ENCODE measurements around the gene RPLP2. TPM values are rescaled to one million over a fixed set of nuclear protein-coding genes. Genes with fewer than 3 reads are reported as not detected.

Gene RPLP2
- polyA plus RNA-seq, 1 of the 3 experiments (the other 2 are of a cell fraction) = 799 TPM

- Histone ChIP-seq H3F3A (replicated peaks; ENCODE audit: insufficient read depth) (peaks cover 11% of the 10 kb centered on the region), H3K27me3 (ENCODE audit: insufficient read depth) (no peaks in the 10 kb centered on the region), H3K9me2 (no peaks in the 10 kb centered on the region), H4K20me1 (ENCODE audit: insufficient read depth) (peaks cover 28% of the 10 kb centered on the region), H3K36me3 (replicated peaks in 1 of 2; ENCODE audit: control insufficient read depth in 1 of 2, insufficient read depth in 2 of 2, low read length in 1 of 2) (peaks cover 0 to 15% of the 10 kb centered on the region in 2 experiments), H3K4me3 (ENCODE audit: low read depth in 2 of 2, low read length in 1 of 2) (peak overlapping the region; percentile 71 to 79), H3K4me2 (peak overlapping the region; percentile 98), H3K4me1 (ENCODE audit: control insufficient read depth in 1 of 2, insufficient read depth in 2 of 2, low read depth in 1 of 2, low read length in 1 of 2) (peaks cover 14 to 26% of the 10 kb centered on the region in 2 experiments; a peak in 3 of 4 replicates), H2AFZ (ENCODE audit: low read depth) (no peak overlapping the region), H3K79me2 (ENCODE audit: insufficient read depth) (peaks cover 26% of the 10 kb centered on the region), H3K9ac (peak overlapping the region; percentile 83), H3K9me3 (no peaks in the 10 kb centered on the region), H3K27ac (ENCODE audit: low read depth in 2 of 2, low read length in 1 of 2) (peak overlapping the region; percentile 72 to 73)
- ChIA-PET POLR2A (interaction anchor here (1.0 to 2.7 kb wide), 11 partner anchors 8 to 39 kb away, joined by 3 to 34 read pairs (median 7); partner anchors contain the start of genes CD151, CEND1, CRACR2B and POLR2L), CTCF (interaction anchor here (1.1 to 1.7 kb wide), 5 partner anchors 8 to 36 kb away, joined by 3 to 6 read pairs (median 4); partner anchors contain the start of gene CRACR2B)
- 0 out of 2 replicates have a peak, but pooled peaks have one; percentile 5 for TF ChIP-seq MXI1 (IDR thresholded peaks at IDR 0.05; ENCODE audit: low read depth, low read length)
- 0 out of 2 replicates have a peak, but pooled peaks have one; percentile 4 for TF ChIP-seq ZBTB33 (IDR thresholded peaks at IDR 0.05; ENCODE audit: borderline replicate concordance, low read depth)
- no peak for TF ChIP-seq RAD21 (IDR thresholded peaks at IDR 0.05; ENCODE audit: low read length)
- TF ChIP-seq GABPA (IDR thresholded peaks at IDR 0.05; ENCODE audit: low read depth) = peak; percentile 21; the same call in 1 of the 2 replicates
- DNase-seq = peak; percentile 84
- 4% methylated on average over 24 of the region's 47 CpGs for WGBS (ENCODE audit: low lambda C conversion rate)
These were observed 10.3 kb downstream of the RPLP2 start for GRCh38 chr11:819943-820649.

GRCh38 chr11:820655-821511, 11.1 kb downstream of the RPLP2 start:
- Histone ChIP-seq H3K27me3 (ENCODE audit: insufficient read depth) (no peaks in the 10 kb centered on the region), H3K36me3 (replicated peaks in 1 of 2; ENCODE audit: control insufficient read depth in 1 of 2, insufficient read depth in 2 of 2, low read length in 1 of 2) (peaks cover 0 to 21% of the 10 kb centered on the region in 2 experiments), H3K4me2 (peak overlapping the region; percentile 98), H2AFZ (ENCODE audit: low read depth) (no peak overlapping the region), H4K20me1 (ENCODE audit: insufficient read depth) (peaks cover 28% of the 10 kb centered on the region), H3K27ac (ENCODE audit: low read depth in 2 of 2, low read length in 1 of 2) (peak overlapping the region in 1 of 2 experiments; percentile 73; a peak in 3 of 4 replicates), H3K79me2 (ENCODE audit: insufficient read depth) (peaks cover 26% of the 10 kb centered on the region), H3K4me1 (ENCODE audit: control insufficient read depth in 1 of 2, insufficient read depth in 2 of 2, low read depth in 1 of 2, low read length in 1 of 2) (peaks cover 14 to 26% of the 10 kb centered on the region in 2 experiments; a peak in 3 of 4 replicates), H3K9ac (peak overlapping the region; percentile 83), H3F3A (replicated peaks; ENCODE audit: insufficient read depth) (peaks cover 7% of the 10 kb centered on the region), H3K9me2 (no peaks in the 10 kb centered on the region), H3K9me3 (no peaks in the 10 kb centered on the region), H3K4me3 (ENCODE audit: low read depth in 2 of 2, low read length in 1 of 2) (peak overlapping the region; percentile 71 to 79)
- CTCF ChIA-PET = interaction anchor here (1.1 to 1.4 kb wide), 2 partner anchors 10 to 13 kb away, joined by 4 read pairs; no protein-coding TSS in a partner anchor
- 41% methylated on average over 6 of the region's 11 CpGs for WGBS (ENCODE audit: low lambda C conversion rate)
- DNase-seq = no peak
- POLR2A ChIA-PET = interaction anchor here (1.9 to 2.7 kb wide), 4 partner anchors 12 to 22 kb away, joined by 6 to 34 read pairs (median 11); partner anchors contain the start of genes CD151, POLR2L, RPLP2 and TSPAN4
- no peak for TF ChIP-seq POLR2AphosphoS5 (IDR thresholded peaks at IDR 0.05; ENCODE audit: low read depth, low read length)
- TF ChIP-seq NRF1 (IDR thresholded peaks at IDR 0.05; ENCODE audit: low read depth, low read length) = no peak
- TF ChIP-seq FOXJ3 (CRISPR knock-in tag; IDR thresholded peaks at IDR 0.05) = no peak
- TF ChIP-seq TCF12 (IDR thresholded peaks at IDR 0.05) = peak; percentile 71; the same call in 1 of the 2 replicates
- TF ChIP-seq EP300 (IDR thresholded peaks at IDR 0.05; ENCODE audit: borderline replicate concordance in 1 of 2, low read depth in 1 of 2, low read length in 1 of 2) = no peak
- TF ChIP-seq RXRA (IDR thresholded peaks at IDR 0.05; ENCODE audit: borderline replicate concordance, low read depth) = peak; percentile 34; the same call in 1 of the 2 replicates
- no peak for TF ChIP-seq GATA2 (CRISPR knock-in tag; IDR thresholded peaks at IDR 0.05)
- TF ChIP-seq FOXM1 (IDR thresholded peaks at IDR 0.05; ENCODE audit: low read depth) = no peak
- TF ChIP-seq MXI1 (IDR thresholded peaks at IDR 0.05; ENCODE audit: low read depth, low read length) = no peak
- no peak for TF ChIP-seq RCOR1 (IDR thresholded peaks at IDR 0.05; ENCODE audit: low read length)
- peak; percentile 46 for TF ChIP-seq PBX3 (IDR thresholded peaks at IDR 0.05)
- TF ChIP-seq SIN3A (IDR thresholded peaks at IDR 0.05; ENCODE audit: borderline replicate concordance, low read depth, low read length) = 0 out of 2 replicates have a peak, but pooled peaks have one; percentile 10
- TF ChIP-seq EZH2phosphoT487 (IDR thresholded peaks at IDR 0.05; ENCODE audit: borderline replicate concordance, low read depth) = no peak
- TF ChIP-seq JUND (IDR thresholded peaks at IDR 0.05) = peak; percentile 59
- no peak for TF ChIP-seq USF1 (IDR thresholded peaks at IDR 0.05; ENCODE audit: borderline replicate concordance, low read depth)
- TF ChIP-seq YY1 (IDR thresholded peaks at IDR 0.05; ENCODE audit: low read depth) = no peak
- TF ChIP-seq ELF1 (IDR thresholded peaks at IDR 0.05) = no peak
- TF ChIP-seq MEF2A (IDR thresholded peaks at IDR 0.05; ENCODE audit: borderline replicate concordance, low read depth) = no peak
